CD4-positive, alpha-beta T cell treated with Interleukin-1 beta for 1 hour (primary cell): ENCODE results near the gene GGCX.

Experiments used
- DNase-seq, 2 donors: peaks; one replicate each; pipeline ENCODE4 v3.0.0-alpha.2; 2020 to 2022

GGCX gene

DNA sequence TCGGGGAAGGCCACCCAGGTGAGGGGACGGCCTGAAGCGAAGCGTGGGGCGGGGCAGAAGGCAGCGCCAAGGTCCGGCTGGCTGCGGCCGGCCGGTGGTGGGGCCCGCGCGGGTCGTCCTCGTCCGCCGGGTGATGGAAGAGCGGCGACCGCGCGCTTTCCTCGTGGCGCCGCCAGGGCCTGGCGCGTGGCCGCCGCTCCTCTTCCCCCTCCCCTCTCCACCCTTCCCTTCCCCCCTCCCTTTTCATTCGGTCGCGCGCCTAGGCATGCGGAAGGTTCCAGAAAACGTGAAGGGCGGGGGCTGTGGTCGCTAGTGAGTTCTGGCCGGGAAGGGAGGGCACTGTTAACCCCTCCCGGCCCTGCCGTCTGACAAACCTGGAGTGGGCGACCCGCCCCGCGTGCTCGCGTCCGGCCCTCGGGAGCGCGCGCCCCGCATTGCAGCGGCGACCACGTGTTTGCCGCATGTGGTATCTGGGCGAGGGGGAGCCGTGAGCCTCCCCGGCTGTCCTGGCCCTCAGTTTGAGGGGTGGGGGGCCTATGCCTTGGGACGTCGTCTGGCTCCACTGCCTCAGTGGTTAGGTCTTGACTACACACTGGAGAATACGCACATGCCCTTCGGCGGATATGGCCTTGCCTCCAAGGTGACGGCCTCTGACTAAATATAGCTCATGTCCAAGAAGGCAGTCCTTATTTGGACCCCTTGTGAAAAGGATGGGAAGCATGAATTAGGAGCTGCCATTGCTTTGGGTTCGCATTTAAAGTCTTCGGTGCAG, 21.7 kb downstream of the GGCX start:
- peak; percentile 75 to 77 for DNase-seq

DNA sequence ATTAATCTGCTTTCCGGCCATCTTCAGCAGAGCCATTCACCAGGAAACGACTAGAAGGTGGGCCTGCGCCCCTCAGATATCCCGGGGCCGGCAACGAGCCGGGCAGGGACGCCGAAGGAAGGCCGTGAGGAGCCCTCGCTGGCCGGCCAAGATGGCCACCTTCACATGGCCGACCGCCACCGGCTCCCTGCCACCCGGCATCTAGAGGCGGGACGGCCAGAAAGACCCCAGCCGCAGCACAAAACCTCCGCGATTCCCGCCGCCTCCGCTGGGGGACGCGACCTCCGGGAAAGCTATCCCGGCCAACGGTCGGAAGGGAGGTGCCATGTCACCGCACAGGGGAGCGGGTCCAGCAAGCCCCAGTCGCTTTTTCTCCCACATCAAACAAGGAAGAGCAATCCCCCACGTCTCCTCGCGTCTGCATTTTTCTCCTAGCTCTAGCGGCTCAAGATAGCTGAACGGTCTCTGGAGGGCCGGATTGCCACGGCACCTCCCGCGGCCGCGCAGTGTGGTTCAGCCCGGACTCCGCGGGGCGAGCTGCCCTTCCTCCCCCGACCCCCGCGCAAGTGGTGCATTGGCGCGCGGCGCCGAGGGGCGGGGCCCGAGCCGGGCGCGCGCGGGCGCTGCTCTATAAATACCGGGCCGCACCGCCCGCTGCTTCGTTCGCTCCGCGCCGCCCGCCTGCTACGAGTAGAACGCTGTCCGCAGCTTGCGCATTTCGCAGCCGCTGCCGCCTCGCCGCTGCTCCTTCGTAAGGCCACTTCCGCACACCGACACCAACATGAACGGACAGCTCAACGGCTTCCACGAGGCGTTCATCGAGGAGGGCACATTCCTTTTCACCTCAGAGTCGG, 22.6 kb downstream of the GGCX start, which contains the start of gene MAT2A:
TSS of gene MAT2A (plus strand) at position 662 of the 854 bp plus-strand sequence. CDS start at position 782, 120 bp downstream.
- DNase-seq = peak; percentile 90

DNA sequence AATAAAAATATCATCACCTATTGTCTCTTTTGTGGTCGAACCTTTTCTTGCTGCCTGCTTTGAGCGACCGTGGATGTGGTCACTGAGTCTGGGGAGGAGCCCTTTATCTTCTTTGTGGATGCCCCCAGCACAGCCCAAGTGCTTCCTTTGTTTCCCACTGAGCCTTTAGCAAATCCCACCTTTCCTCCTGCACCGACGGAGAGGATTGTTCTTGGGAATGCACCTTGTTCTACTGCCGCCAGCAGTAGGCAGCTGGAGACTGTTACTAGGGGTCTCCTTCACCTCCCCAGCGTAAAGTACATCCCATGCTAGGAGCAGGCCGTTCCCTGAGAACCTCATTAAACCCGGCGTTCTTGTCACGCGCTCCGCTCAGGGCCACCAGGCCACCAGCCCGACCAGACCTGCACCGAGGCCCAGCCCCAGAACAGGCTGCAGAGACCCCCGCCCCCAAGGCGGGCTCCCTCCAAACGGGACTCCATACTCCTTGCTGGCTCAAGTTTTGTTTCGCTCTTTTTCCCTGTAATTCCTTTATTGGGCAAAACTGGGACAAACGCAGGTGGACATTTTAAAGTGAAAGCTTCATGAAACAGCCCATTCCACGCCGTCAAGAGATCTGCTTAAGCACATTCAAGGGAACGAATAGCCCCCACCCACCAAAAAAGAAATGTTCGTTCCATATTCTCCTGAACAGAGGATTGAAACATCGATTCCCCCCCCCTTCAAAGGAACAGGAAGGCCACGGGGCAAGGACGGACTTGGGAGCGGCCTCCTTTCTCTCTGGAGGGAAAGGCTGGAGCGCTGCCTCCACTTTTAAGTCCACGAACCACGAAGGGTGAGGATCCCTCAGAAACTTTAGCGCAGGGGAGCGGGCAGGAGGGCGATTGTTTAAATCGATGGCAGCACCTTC, 23.4 kb downstream of the GGCX start:
- peak in 1 of 2 donors; percentile 17 for DNase-seq

DNA sequence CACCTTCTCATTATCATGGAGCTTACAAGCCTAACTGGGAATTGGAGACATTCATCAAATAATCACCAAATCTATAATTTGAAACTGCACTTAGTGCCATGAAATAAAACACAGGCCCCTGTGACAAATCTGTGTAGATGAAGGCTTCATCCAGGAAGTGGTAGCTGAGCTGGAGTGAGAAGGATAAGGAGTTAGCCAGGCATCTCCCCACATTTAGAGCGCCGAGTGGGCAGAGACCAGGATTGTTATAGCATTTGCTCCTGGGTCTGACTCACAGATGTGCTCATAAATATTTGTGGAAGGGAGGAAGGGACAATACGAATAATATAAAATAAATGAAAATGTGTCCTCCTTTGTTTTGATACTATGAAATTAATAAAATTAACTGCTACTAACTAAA, 24.8 kb downstream of the GGCX start:
- no peak for DNase-seq

DNA sequence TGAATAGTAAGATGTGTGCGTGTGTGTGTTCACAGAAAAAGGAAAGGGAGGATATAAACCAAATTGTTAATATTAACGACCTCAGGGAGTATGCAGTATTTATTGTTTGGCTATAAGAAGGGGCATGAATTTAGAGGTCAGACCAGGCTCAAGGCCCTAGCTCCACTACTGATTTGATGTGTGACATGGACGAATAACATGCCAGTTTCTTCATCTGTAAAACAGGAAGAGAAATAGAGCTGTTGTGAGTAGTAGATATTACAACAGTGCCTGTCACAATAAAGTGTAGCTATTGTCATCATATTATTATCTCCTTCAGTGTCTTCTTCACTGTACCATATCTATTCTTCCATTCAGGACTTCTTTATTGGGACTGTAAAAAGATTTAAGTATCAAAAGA, 26.4 kb downstream of the GGCX start:
- DNase-seq = no peak

DNA sequence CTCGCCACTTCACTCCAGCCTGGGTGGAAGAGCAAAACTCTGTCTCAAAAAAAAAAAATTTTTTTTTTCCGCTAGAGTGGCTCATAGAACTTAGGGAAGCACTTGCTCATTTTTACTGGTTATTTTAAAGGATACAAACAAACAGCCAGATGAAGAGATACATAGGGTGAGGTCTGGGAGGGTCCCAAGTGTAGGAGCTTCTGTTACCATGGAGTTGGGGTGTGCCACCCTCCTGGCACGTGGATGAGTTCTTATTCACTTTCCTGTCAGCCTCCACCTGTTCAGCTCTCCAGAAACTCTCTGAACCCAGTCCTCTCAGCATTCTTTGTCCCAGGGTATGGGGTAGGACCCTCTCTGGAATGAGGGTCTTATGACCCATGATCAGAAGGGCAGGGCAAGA, 27.2 kb downstream of the GGCX start:
- DNase-seq = no peak

DNA sequence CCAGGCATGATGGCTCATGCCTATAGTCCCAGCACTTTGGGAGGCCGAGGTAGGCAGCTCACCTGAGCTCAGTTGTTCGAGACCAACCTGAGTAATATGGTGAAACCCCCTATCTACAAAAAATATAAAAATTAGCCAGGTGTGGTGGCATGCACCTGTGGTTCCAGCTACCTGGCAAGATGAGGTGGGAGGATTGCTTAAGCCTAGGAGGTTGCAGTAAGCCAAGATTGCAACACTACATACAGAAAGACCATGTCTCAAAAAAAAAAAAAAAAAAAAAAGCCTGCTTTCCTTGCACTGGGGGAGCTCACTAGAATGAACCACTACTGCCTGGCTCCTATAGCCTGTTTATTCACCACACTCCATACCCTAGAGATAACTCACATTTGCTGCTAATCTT, 29.7 kb downstream of the GGCX start:
- no peak for DNase-seq

DNA sequence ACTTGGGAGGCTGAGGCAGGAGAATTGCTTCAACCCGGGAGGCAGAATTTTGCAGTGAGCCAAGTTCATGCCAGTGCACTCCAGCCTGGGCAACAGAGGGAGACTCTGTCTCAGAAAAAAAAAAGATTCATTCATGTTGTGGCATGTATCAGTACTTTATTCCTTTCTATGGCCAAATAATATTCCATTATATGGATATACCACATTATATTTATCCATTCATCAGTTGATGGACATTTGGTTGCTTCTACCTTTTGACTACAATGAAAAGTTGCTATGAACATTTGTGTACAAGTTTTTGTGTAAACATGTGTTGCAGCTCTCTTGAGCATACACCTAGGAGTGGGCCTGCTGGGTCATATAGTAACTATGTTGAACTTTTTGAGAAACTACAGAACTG, 31.5 kb downstream of the GGCX start:
- no peak for DNase-seq

DNA sequence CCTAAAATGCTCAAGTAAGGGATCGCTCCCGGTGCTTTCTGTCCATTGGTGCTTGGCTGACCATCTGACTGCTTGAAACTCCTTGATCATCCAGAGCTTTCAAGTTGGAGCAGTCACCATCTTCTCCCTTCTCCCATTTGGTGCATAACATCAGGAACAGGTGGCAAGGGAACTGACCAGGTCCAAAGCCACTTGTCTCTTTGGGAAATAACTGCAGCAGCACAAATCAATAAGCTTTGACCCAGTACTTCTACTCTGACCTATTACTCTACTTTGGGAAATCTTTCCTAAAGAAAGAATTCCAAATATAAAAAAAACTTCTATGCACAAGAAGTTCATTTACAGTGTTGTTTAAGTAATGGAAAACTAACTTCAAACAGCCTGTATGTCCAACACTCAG, 32.9 kb downstream of the GGCX start:
- no peak for DNase-seq

DNA sequence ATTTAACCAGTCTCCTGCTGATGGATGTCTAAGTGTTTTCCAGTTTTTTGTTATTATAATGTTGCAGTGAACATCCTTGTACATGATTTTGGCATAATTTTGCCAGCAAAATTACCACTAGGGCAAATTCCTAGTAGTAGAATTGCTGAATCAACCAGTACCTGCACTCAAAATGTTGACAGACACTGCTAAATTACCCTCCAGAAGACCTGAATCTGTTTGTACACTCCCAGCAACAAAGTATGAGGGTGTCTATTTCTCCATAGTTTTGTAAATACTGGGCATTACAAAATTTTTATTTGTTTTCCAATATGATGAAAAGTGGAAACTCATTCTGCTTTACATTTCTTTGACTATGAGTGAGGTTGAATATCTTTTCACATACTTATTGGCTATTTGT, 33.5 kb downstream of the GGCX start:
- no peak for DNase-seq

DNA sequence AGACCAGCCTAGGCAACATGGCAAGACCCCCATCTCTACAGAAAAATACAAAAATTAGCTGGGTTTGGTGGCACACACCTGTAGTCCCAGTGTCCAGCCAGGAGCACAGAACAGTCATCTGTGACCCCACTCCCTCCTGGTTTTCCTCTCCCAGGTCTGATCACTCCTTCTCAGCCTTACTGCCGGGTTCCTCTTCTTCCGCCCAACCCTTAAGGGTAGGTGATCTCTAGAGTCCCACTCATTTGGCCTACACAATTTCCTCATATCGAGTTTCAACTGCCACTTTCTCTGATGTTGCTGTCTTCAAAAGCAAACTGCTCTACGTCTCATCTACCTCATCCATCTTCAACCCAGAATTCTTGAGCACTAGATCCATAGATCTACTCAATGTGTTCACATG, 35.7 kb downstream of the GGCX start:
- DNase-seq = no peak

DNA sequence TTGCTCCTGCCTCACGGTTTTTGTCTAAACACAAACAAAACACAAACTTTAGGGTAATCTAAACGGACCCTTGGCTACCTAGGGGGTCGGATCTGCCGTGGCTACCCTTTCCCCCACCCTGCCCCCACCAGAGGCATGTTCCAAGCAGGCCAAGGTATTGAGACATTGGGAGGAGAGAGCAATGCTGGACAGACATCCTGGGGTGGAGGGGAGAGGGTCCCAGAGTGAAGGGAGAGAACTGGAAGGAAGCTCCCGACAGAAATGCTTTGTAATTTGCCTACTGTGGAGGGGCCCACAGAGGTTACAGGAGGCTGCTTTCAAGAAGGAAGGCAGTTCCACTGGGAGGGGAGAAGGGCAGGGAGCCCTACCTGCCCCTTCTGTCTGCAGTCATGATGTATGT, 36.3 kb downstream of the GGCX start:
- no peak for DNase-seq

DNA sequence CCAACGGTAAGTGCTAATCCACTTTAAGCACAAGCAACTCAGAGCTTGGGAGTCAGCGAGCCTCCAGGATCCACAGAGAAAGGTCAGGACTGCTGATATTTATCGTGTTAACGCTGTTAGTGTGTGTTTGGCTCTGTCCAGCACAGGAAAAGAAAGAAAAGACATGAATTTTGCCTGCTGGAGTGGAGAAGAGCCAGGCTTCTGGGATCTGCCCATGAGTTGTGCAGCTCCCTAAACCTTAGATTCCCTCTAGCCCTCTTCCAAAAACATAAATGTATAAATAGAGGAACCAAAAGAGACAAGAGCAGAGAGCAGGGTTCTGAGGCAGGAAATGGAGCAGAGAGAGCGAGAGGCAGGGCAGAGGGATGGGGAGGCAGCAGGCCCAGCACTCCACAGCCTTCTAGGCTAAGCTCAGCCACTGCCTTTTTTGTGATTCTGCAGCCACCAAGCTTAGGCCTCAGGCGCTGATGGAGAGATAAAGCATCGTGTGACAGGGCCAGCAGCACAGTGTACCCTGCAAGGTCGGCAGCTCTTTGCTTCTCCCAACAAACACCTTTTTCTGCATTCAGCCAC, 36.9 kb downstream of the GGCX start:
- no peak for DNase-seq

DNA sequence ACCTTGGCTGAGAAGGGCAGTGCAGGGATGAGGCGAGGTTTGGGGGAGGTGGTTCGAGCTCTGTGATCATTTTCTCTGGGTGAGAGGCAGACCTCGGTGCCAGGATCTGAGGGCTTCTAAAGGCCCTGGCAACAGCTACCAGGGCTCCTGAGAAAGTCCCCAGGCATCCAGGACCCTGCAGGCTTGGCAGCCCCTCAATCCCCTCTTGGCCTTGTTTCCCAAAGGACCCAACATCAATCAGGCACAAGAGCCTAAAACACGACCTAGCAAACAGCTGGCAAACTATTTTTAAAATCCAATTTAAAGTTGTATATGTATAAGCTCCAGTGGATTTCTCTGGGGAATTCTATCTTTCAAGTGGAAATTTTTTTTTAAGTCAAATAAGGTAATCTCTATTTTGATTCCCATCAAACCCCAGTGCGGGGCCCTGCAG, 37.4 kb downstream of the GGCX start:
- DNase-seq = no peak

DNA sequence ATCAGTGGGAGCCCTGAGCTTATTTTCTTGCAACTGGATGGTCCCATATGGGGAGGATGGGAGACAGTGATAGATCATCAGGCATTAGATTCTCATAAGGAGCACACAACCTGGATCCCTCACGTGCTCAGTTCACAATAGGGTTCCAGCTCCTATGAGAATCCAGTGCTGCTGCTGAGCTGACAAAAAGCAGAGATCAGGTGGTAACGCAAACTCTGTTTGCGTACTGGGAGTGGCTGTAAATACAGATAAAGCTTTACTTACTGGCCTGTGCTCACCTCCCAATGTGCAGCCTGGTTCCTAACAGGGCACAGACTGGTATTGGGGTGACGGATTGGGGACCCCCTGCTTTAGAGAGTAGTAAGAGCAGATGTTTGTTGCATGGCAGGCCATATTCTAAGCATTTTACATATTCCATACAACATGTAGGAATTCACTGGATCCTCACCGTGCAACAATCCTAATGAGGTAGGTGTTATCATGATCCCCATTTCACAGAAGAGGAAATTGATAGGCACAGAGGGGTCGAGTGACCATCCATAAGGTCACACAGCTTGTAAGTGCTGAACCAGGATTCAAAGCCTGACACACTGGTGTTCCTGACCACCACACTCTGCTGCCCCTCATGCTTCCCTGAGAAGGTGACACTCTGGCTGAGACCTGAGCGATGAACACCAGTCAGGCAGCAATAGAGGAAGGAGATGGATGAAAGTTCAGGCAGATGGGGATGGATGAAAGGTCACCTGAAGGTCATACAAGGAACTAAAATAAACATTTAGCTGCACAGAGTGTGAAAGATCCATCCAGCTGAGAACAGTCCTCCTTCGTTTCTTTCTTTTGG, 38.0 kb downstream of the GGCX start:
- DNase-seq = no peak

DNA sequence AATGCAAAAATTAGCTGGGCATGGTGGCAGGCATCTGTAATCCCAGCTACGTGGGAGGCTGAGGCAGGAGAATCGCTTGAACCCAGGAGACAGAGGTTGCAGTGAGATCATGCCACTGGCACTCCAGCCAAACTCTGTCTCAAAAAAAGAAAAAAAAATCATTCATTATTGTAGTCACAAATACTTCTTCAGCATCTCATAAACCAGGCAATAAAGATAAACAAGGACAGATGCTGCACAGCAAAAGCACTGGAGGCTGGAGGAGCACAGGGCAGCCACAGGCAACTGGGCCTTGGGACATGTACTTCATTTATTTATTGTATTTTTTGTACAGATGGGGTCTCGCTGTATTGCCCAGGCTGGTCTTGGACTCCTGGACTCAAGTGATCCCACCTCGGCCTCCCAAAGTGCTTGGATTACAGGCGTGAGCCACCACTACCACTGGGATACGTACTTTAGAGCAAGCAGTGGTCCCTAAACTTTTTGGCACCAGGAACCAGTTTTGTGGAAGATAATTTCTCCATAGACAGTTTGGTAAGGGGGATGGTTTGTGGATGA, 39.1 kb downstream of the GGCX start:
- no peak for DNase-seq

DNA sequence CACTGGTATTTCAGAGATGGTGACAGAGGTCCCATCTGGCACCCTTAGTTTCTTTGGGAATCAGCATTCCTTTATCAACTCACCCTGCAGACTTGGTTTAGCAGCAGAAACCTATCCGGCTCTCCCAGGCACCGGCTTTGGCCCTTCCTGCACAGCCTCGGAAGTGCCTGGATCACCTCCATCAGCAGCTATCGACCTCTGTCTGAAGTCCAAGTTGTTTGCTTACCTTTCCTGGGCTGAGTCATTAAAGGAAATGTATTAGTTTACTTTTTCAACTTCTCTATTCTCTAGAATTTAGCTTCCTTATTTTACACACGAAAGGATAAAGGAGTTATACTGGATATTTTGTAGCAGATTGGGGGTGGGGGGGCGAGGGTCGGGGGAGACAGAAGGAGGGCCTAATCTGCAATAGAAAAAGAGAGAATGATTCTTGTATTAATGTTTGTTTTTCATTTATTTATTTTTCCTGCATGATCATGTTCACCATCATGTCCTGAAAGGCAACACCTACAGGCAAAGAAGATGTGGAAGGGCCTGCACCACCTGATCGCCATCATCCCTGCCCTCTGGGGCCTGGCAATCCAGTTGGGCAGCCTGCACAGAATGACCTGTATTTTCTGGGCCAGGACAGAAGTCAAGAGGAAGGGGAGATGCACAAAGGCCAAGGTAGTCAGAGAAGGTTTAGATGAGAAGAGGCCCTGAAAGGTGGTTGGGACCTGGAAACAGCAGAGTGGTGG, 44.5 kb downstream of the GGCX start:
- no peak for DNase-seq

DNA sequence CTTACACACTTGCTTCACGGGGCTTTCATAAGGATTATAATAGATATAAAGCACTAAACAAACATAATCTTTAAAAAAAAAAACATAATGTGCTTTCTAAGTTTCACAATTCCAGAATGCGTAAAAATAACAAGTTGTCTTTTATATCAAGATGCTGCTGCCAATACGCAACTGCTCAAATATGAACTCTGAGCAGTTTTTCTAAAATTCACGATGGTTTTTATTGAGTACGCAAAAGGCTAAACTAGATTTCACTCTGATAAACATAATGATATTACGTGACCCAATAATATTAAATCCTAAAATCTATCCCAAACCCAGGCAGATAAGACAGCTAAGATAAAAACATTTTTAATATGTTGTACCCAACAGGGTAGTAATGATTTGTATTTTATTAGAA, 47.0 kb downstream of the GGCX start:
- DNase-seq = no peak

DNA sequence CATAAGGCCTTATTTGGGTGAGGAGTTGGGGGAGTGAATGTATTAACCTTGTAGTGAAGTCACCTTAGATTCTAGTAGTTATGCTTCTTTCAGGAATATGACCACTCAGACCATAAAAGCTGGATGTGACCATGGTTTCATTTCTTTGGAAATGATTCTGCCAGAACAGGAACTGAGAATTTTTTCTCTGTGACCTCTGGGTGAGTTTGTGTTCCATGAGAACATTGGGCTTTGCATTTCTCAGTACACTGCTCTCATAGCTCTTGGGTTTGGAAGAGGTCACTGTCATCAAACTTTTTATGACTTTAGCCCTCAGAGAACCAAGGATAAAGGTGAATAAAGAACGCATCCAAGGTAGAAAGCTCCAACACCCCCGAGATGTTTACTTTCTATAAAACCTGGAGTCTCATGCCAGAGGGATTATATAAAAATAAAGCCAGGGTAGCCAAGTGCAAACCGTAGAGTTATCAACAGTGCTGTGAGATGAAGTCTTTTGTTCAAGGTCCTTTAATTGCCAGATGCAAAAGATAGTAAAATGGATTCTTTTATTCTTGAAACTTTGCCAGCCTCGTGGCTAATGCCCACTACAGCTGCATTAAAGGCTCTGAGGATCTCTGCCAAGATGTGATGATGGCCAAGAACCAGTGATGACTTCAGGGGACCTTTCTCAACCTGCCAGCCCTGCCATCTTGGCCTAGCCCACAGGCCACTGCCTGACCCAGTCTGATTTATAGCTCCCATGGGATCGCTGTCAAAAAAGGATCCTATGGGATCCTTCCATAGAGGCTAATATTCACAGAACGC, 50.1 kb downstream of the GGCX start:
- DNase-seq = no peak

DNA sequence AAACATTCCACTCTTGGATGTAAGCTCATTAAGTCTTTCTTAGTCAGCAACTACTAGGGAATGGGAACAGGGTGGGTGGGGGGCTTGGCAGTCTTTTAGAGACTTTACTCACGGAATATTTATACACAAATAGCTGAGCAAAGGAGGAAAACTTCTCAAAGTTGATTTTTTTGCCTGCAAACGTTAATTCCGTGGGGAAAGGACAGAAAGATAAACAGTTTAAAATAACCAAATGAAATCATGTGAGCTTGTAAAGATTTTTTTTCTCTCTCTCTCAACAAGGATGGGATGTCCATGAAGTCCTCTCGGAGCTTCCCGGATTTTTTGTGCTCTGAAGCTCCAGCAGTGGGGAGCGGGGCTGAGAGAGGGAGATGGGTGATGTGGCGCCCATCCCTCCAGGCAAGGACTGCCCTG, 54.5 kb downstream of the GGCX start:
- no peak for DNase-seq
